HTR-8/SVneo (cell line): ENCODE measurements around the gene CATSPERZ.
"Not testable (repeated sequence)": the region's sequence is repeated elsewhere in the genome, so short reads cannot be mapped to it uniquely, and the experiment has no call there.

Experiments used
- DNase-seq: peaks from one replicate; pipeline ENCODE4 v3.0.0; 2011; ENCODE audit warnings: low spot score, mixed read lengths; ENCODE audit not compliant: insufficient read length
- FAIRE-seq: peaks from 2 replicates; lab custom pipeline; 2011; peaks lifted over from hg19 to GRCh38; lab: Jason Lieb, UNC

The CATSPERZ gene

GRCh38 chr11:64316672-64317324 lies 16.6 kb downstream of the CATSPERZ start:
- DNase-seq: no peak
- FAIRE-seq: no peak

- DNase-seq (peak; percentile 94), FAIRE-seq (peak; percentile 72)
Observed at GRCh38 chr11:64317325-64317960, 17.3 kb downstream of the CATSPERZ start, which contains the start of gene TRMT112. Gene TRMT112 (minus strand): TSS chr11:64317559. CDS start chr11:64317526, 33 bp downstream.

GRCh38 chr11:64317961-64318765 lies 18.0 kb downstream of the CATSPERZ start, which contains the start of gene PRDX5:
Gene PRDX5 (plus strand): TSS chr11:64318121. CDS start chr11:64318216, 95 bp downstream.
- FAIRE-seq: peak; percentile 96
- DNase-seq: peak; percentile 93

GRCh38 chr11:64318766-64319761 lies 18.9 kb downstream of the CATSPERZ start:
- no peak for FAIRE-seq
- no peak for DNase-seq

GRCh38 chr11:64320556-64320955 lies 20.4 kb downstream of the CATSPERZ start:
- DNase-seq: no peak
- no peak for FAIRE-seq

- FAIRE-seq: no peak
Observed at GRCh38 chr11:64321026-64321425, 20.9 kb downstream of the CATSPERZ start.

GRCh38 chr11:64321533-64321932 lies 21.4 kb downstream of the CATSPERZ start:
- FAIRE-seq (no peak), DNase-seq (no peak)

More at GRCh38 chr11:64321026-64321425, 20.9 kb downstream of the CATSPERZ start:
- DNase-seq: no peak

GRCh38 chr11:64322925-64323260 lies 22.7 kb downstream of the CATSPERZ start:
- FAIRE-seq (no peak), DNase-seq (no peak)

- FAIRE-seq: no peak
- DNase-seq: no peak
Observed at GRCh38 chr11:64323373-64323772, 23.2 kb downstream of the CATSPERZ start.

GRCh38 chr11:64323984-64324383 lies 23.8 kb downstream of the CATSPERZ start:
- DNase-seq, FAIRE-seq: not testable (repeated sequence)

GRCh38 chr11:64324692-64325469 lies 24.7 kb downstream of the CATSPERZ start:
- no peak for FAIRE-seq
- DNase-seq: no peak

- DNase-seq (no peak), FAIRE-seq (no peak)
Observed at GRCh38 chr11:64327375-64327774, 27.2 kb downstream of the CATSPERZ start.

GRCh38 chr11:64327993-64328392 lies 27.8 kb downstream of the CATSPERZ start:
- FAIRE-seq (no peak), DNase-seq (no peak)

- DNase-seq: no peak
- FAIRE-seq: no peak
Observed at GRCh38 chr11:64330888-64331287, 30.7 kb downstream of the CATSPERZ start.

GRCh38 chr11:64331569-64332371 lies 31.6 kb downstream of the CATSPERZ start:
- no peak for FAIRE-seq
- DNase-seq: peak; percentile 75

- FAIRE-seq: no peak
- no peak for DNase-seq
Observed at GRCh38 chr11:64333556-64333955, 33.4 kb downstream of the CATSPERZ start.

- peak; percentile 23 for FAIRE-seq
- DNase-seq: peak; percentile 97
Observed at GRCh38 chr11:64334764-64335735, 34.9 kb downstream of the CATSPERZ start.
